Fibroblast of lung (primary cell): Measurements from ENCODE around the gene GGACT.

Source experiments
- EZH2 ChIP-seq: IDR thresholded peaks from 2 replicates; pipeline ENCODE4 v1.5.1; 2012; ENCODE audit warnings: low read length, control low read depth, mild to moderate bottlenecking; ENCODE audit errors: missing control alignments
- TF ChIP-seq, protein P1 (sequence below), 2 donors: IDR thresholded peaks in 1 of 2; conservative IDR thresholded peaks in 1 of 2; 1 replicate in 1 of 2; 2 replicates in 1 of 2; pipeline ENCODE4 v1.5.1; 2011 to 2012; ENCODE audit warnings: low read length in 2 of 2, control low read depth in 1 of 2, inconsistent platforms in 1 of 2, low read depth in 1 of 2, mild to moderate bottlenecking in 1 of 2

DNA sequence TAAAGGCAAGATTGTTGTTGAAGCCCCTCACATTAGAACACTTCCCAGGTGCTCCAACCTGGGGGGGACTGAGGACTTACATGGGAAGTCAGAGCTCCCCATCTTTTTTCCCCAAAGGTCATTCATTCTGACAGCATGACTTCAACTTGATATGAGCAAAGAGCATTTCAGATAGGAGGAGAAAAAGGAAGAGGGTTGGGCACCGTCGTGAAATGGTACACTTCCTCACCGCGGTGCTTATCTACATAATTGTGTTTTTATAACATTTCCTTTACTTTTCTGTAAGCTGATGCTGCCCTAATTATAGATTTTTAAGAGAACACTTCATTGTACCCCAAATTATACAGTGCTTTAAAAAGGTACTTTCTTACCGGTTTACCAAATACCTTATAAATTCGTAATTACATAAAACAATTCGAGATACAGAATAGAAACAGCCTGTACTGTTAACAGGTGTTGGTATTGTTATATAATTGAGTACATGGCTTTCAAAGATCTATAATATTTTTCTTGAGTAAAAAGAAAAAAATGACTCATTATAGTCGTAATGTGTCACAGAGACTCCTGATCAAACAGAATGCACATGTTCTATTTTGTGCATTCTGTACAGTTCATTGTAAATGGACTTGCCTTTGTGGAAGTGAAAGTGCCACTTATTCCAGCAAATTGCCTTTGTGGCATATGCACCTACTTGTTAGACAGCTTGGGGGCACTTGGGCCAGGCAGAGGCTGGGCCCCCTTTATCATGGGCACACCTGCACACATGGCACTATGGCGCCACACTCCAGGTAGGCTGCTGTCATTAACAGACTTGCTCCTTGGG, 81.8 kb downstream of the GGACT start:
- TF ChIP-seq, protein P1, sequence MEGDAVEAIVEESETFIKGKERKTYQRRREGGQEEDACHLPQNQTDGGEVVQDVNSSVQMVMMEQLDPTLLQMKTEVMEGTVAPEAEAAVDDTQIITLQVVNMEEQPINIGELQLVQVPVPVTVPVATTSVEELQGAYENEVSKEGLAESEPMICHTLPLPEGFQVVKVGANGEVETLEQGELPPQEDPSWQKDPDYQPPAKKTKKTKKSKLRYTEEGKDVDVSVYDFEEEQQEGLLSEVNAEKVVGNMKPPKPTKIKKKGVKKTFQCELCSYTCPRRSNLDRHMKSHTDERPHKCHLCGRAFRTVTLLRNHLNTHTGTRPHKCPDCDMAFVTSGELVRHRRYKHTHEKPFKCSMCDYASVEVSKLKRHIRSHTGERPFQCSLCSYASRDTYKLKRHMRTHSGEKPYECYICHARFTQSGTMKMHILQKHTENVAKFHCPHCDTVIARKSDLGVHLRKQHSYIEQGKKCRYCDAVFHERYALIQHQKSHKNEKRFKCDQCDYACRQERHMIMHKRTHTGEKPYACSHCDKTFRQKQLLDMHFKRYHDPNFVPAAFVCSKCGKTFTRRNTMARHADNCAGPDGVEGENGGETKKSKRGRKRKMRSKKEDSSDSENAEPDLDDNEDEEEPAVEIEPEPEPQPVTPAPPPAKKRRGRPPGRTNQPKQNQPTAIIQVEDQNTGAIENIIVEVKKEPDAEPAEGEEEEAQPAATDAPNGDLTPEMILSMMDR (conservative IDR thresholded peaks at IDR 0.05 in 1 of 2, IDR thresholded peaks at IDR 0.05 in 1 of 2; ENCODE audit: low read depth in 1 of 2, low read length in 2 of 2): no peak
- TF ChIP-seq EZH2: no peak
